Measurements from ENCODE around the gene KCNMB4. TPM values are rescaled to one million over a fixed set of nuclear protein-coding genes. Genes with fewer than 3 reads are reported as not detected.

Gene KCNMB4
- total and polyA plus RNA-seq, 2 experiments from 2014 or later, result 4.3 to 9.2 TPM

- no peaks in the 10 kb centered on the region for H3K36me3 ChIP-seq (replicated peaks; ENCODE audit: insufficient read depth, low read depth)
- WGBS (ENCODE audit: low lambda C conversion rate, missing lambda C conversion rate), result 0% methylated on average over 6 of the region's 6 CpGs
- peak overlapping the region; percentile 96 for H3K4me2 ChIP-seq
- H3K9me3 ChIP-seq (ENCODE audit: low read depth), result no peaks in the 10 kb centered on the region
- DNase-seq (ENCODE audit: low spot score), result no peak
- H2AFZ ChIP-seq, result peak overlapping the region; percentile 48
- H3K27ac ChIP-seq, result no peak overlapping the region
- H4K20me1 ChIP-seq (ENCODE audit: insufficient read depth, poor library complexity, severe bottlenecking), result no peaks in the 10 kb centered on the region
- H3K4me3 ChIP-seq, result peak overlapping the region; percentile 70
- no peaks in the 10 kb centered on the region for H3K79me2 ChIP-seq
- peaks cover 8% of the 10 kb centered on the region for H3K4me1 ChIP-seq (ENCODE audit: insufficient read depth)
- H3K27me3 ChIP-seq, result peaks cover 32% of the 10 kb centered on the region
- H3K9me2 ChIP-seq (replicated peaks; ENCODE audit: insufficient read depth), result no peaks in the 10 kb centered on the region
- TF ChIP-seq, protein P1, sequence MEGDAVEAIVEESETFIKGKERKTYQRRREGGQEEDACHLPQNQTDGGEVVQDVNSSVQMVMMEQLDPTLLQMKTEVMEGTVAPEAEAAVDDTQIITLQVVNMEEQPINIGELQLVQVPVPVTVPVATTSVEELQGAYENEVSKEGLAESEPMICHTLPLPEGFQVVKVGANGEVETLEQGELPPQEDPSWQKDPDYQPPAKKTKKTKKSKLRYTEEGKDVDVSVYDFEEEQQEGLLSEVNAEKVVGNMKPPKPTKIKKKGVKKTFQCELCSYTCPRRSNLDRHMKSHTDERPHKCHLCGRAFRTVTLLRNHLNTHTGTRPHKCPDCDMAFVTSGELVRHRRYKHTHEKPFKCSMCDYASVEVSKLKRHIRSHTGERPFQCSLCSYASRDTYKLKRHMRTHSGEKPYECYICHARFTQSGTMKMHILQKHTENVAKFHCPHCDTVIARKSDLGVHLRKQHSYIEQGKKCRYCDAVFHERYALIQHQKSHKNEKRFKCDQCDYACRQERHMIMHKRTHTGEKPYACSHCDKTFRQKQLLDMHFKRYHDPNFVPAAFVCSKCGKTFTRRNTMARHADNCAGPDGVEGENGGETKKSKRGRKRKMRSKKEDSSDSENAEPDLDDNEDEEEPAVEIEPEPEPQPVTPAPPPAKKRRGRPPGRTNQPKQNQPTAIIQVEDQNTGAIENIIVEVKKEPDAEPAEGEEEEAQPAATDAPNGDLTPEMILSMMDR (IDR thresholded peaks at IDR 0.05; ENCODE audit: poor library complexity), result no peak
- TF ChIP-seq EZH2 (IDR thresholded peaks at IDR 0.05; ENCODE audit: borderline replicate concordance) (no peak), EZH2phosphoT487 (IDR thresholded peaks at IDR 0.05; ENCODE audit: low read depth, severe bottlenecking, unreplicated experiment) (no peak)
These were observed 767 bp upstream of the KCNMB4 start for GRCh38 chr12:70365398-70365647.

DNA sequence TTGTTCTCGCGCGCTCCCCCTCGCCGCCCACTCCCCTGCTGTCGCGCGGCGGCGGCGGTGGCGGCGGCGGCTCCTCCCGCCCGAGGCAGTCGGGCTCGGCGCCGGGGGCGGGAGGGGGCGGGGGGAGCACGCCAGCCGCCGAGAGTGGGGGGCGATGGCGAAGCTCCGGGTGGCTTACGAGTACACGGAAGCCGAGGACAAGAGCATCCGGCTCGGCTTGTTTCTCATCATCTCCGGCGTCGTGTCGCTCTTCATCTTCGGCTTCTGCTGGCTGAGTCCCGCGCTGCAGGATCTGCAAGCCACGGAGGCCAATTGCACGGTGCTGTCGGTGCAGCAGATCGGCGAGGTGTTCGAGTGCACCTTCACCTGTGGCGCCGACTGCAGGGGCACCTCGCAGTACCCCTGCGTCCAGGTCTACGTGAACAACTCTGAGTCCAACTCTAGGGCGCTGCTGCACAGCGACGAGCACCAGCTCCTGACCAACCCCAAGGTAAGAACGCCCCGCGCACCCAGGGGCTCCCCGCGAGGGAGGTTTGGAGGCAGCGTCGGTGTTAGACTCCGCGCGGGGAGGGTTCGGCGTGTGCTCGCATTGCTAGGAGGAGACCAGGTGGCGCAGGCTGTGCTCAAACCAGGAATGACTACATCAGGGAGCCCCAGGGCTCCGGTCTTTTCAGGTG is 629 bp downstream of the KCNMB4 start:
- Histone ChIP-seq H3K79me2 (no peaks in the 10 kb centered on the region), H4K20me1 (ENCODE audit: insufficient read depth, poor library complexity, severe bottlenecking) (no peaks in the 10 kb centered on the region), H3K4me2 (peak overlapping the region; percentile 96), H3K9me2 (replicated peaks; ENCODE audit: insufficient read depth) (no peaks in the 10 kb centered on the region), H3K4me3 (peak overlapping the region; percentile 82), H3K36me3 (replicated peaks; ENCODE audit: insufficient read depth, low read depth) (no peaks in the 10 kb centered on the region), H3K27me3 (peaks cover 31% of the 10 kb centered on the region), H2AFZ (peak overlapping the region; percentile 46), H3K9me3 (ENCODE audit: low read depth) (no peaks in the 10 kb centered on the region), H3K27ac (peak overlapping the region; percentile 31), H3K4me1 (ENCODE audit: insufficient read depth) (peaks cover 8% of the 10 kb centered on the region)
- under 1% methylated on average over 41 of the region's 69 CpGs for WGBS (ENCODE audit: low lambda C conversion rate, missing lambda C conversion rate)
- DNase-seq (ENCODE audit: low spot score), result peak; percentile 58
- TF ChIP-seq EZH2phosphoT487 (IDR thresholded peaks at IDR 0.05; ENCODE audit: low read depth, severe bottlenecking, unreplicated experiment), result no peak
- TF ChIP-seq EZH2 (IDR thresholded peaks at IDR 0.05; ENCODE audit: borderline replicate concordance), result no peak
- TF ChIP-seq, protein P1 (IDR thresholded peaks at IDR 0.05; ENCODE audit: poor library complexity), result no peak

- peaks cover 8% of the 10 kb centered on the region for H3K4me1 ChIP-seq (ENCODE audit: insufficient read depth)
- H3K27ac ChIP-seq, result peak overlapping the region; percentile 31
- H3K79me2 ChIP-seq, result no peaks in the 10 kb centered on the region
- no peaks in the 10 kb centered on the region for H3K9me2 ChIP-seq (replicated peaks; ENCODE audit: insufficient read depth)
- H4K20me1 ChIP-seq (ENCODE audit: insufficient read depth, poor library complexity, severe bottlenecking), result no peaks in the 10 kb centered on the region
- TF ChIP-seq, protein P1 (IDR thresholded peaks at IDR 0.05; ENCODE audit: poor library complexity), result no peak
- 2% methylated on average over 21 of the region's 21 CpGs for WGBS (ENCODE audit: low lambda C conversion rate, missing lambda C conversion rate)
- peak overlapping the region; percentile 96 for H3K4me2 ChIP-seq
- DNase-seq (ENCODE audit: low spot score), result no peak
- H2AFZ ChIP-seq, result peak overlapping the region; percentile 46
- H3K9me3 ChIP-seq (ENCODE audit: low read depth), result no peaks in the 10 kb centered on the region
- peak overlapping the region; percentile 82 for H3K4me3 ChIP-seq
- peaks cover 23% of the 10 kb centered on the region for H3K27me3 ChIP-seq
- H3K36me3 ChIP-seq (replicated peaks; ENCODE audit: insufficient read depth, low read depth), result no peaks in the 10 kb centered on the region
These were observed 1.4 kb downstream of the KCNMB4 start for GRCh38 chr12:70367258-70368141.
